GM19239 (cell line): ENCODE data around the gene SMG1.
A peak's percentile ranks its signal among the peaks of the same experiment; 100 is the strongest.
"Not testable (repeated sequence)": the region's sequence is repeated elsewhere in the genome, so short reads cannot be mapped to it uniquely, and the experiment has no call there.

Experiments used
- DNase-seq: peaks from one replicate; pipeline ENCODE4 v3.0.0; 2011; ENCODE audit warnings: low spot score; ENCODE audit not compliant: insufficient read length
- FAIRE-seq: peaks from 2 replicates; lab custom pipeline; 2011; peaks lifted over from hg19 to GRCh38; lab: Jason Lieb, UNC

Gene SMG1

GRCh38 chr16:18802767-18803343, 123.4 kb downstream of the SMG1 start:
- FAIRE-seq (peak; percentile 4), DNase-seq (no peak)

GRCh38 chr16:18801145-18801972, 124.8 kb downstream of the SMG1 start, which contains the start of gene ARL6IP1:
Gene ARL6IP1 (minus strand): TSS chr16:18801549. CDS start chr16:18801466, 83 bp downstream.
- peak; percentile 83 for DNase-seq
- FAIRE-seq = peak; percentile 95

- DNase-seq (no peak), FAIRE-seq (peak; percentile 56)
These were observed 125.4 kb downstream of the SMG1 start for GRCh38 chr16:18800775-18801144.

- DNase-seq = no peak
- FAIRE-seq = no peak
These were observed 125.9 kb downstream of the SMG1 start for GRCh38 chr16:18800293-18800692.

- no peak for FAIRE-seq
- no peak for DNase-seq
These were observed 126.7 kb downstream of the SMG1 start for GRCh38 chr16:18799500-18799899.

GRCh38 chr16:18797746-18798145, 128.5 kb downstream of the SMG1 start:
- FAIRE-seq = no peak
- no peak for DNase-seq

GRCh38 chr16:18796377-18796776, 129.8 kb downstream of the SMG1 start:
- FAIRE-seq (no peak), DNase-seq (no peak)

- FAIRE-seq (no peak), DNase-seq (no peak)
These were observed 133.3 kb downstream of the SMG1 start for GRCh38 chr16:18792836-18793433.

GRCh38 chr16:18789850-18790706, 136.1 kb downstream of the SMG1 start, which contains the start of gene RPS15A:
Gene RPS15A (minus strand): TSS chr16:18790334. CDS start chr16:18789113, 1,221 bp downstream.
- FAIRE-seq (peak; percentile 94), DNase-seq (peak; percentile 82)

GRCh38 chr16:18789515-18789849, 136.7 kb downstream of the SMG1 start:
- DNase-seq = no peak
- no peak for FAIRE-seq

- DNase-seq (no peak), FAIRE-seq (no peak)
These were observed 137.2 kb downstream of the SMG1 start for GRCh38 chr16:18788828-18789514.

- FAIRE-seq = no peak
- no peak for DNase-seq
These were observed 141.1 kb downstream of the SMG1 start for GRCh38 chr16:18784917-18785623.

- DNase-seq (no peak), FAIRE-seq (no peak)
These were observed 142.5 kb downstream of the SMG1 start for GRCh38 chr16:18783430-18784341.

GRCh38 chr16:18782697-18783429, 143.3 kb downstream of the SMG1 start:
- DNase-seq = no peak
- FAIRE-seq = no peak

GRCh38 chr16:18781232-18781631, 145.0 kb downstream of the SMG1 start:
- not testable (repeated sequence) for DNase-seq, FAIRE-seq

GRCh38 chr16:18780460-18781026, 145.7 kb downstream of the SMG1 start:
- not testable (repeated sequence) for FAIRE-seq, DNase-seq

GRCh38 chr16:18777664-18778063, 148.5 kb downstream of the SMG1 start:
- FAIRE-seq, DNase-seq: not testable (repeated sequence)
